ENCODE data around the gene MAPK14.

GRCh38 chr6:36139991-36140710, 112.5 kb downstream of the MAPK14 start:
- TF ChIP-seq, protein P1, sequence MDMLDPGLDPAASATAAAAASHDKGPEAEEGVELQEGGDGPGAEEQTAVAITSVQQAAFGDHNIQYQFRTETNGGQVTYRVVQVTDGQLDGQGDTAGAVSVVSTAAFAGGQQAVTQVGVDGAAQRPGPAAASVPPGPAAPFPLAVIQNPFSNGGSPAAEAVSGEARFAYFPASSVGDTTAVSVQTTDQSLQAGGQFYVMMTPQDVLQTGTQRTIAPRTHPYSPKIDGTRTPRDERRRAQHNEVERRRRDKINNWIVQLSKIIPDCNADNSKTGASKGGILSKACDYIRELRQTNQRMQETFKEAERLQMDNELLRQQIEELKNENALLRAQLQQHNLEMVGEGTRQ (IDR thresholded peaks at IDR 0.05; ENCODE audit: borderline replicate concordance, low read depth, low read length): no peak
- no peak for TF ChIP-seq TARDBP (IDR thresholded peaks at IDR 0.05; ENCODE audit: borderline replicate concordance)
